HG03442 (cell line): ENCODE results near the gene CEP89.
"Not testable (repeated sequence)": the region's sequence is repeated elsewhere in the genome, so short reads cannot be mapped to it uniquely, and the experiment has no call there.

Source experiments
- ATAC-seq: cut with Tn5 transposase; IDR thresholded peaks from one replicate; pipeline ENCODE4 v1.9.1; 2021; ENCODE audit warnings: mild to moderate bottlenecking, moderate library complexity; ENCODE audit not compliant: unreplicated experiment

CEP89 gene

GRCh38 chr19:32896516-32897214, 75.1 kb downstream of the CEP89 start:
- no peak for ATAC-seq

DNA sequence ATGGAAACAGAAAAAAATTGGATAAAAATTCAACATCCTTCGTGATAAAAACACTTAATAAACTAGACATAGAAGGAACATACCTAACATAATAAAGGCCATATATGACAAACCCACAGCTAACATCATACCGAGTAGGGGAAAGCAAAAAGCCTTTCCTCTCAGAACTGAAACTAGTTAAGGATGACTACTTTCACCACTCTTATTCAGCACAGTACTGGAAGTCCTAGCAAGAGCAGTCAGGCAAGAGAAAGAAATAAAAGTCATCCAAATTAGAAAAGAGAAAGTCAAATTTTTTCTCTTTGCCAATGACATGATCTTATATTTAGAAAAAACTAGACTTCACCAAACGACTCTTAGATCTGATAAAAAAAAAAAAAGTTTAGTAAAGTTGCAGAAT, 76.4 kb downstream of the CEP89 start:
- ATAC-seq = peak; percentile 87

DNA sequence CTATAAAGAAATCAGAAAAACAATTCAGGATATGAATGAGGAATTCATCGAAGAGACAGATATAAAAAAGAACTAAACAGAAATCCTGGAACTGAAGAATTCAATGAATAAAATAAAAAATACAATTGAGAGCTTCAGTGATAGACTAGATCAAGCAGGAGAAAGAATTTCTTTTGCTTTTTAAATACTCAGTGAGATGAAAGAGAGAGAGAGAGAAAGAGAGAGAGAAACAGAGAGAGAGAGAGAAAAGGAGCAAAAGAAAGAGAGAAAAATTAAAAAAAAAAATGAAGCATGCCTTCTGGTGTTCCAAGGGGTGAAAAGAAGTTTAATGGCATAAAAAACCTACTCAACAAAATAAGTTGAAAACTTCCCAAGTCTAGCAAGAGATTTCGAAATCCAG, 80.1 kb downstream of the CEP89 start:
- no peak for ATAC-seq

DNA sequence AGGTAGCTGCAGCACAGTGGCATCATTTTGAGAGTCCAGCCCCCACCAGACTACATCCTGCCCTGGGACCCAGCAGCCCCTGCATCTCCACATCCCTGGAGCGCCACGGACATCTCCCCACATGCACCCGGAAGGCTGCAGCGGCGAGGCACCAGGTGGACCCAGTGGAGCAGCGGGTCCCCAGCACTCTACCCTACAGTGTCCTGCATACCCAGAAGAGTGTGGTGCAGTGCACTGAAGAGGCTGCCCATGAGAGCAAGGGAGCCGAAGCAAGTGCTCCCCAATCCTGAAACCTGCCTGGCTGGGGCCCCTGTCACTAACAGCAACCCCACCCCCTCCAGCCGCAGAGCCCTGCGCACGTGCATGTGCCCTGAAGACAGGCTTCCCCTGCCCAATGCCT, 80.9 kb downstream of the CEP89 start:
- no peak for ATAC-seq

DNA sequence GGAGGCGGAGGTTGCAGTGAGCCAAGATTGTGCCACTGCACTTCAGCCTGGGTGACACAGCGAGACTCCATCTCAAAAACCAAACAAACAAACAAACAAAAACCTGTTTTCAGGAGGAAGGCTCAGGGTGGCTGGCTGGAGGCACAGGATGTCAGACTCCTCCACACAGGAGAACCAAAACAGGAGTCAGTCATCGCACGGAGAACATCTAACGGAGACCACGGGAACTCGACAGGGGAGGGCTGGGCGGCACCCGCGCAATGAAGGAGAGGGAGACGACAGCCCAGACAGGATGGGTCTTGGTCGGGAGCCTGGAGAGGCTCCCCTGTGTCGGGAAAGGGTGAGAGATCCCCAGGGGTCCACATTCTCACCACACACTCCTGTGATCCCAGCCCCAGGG, 81.4 kb downstream of the CEP89 start:
- ATAC-seq = no peak

- no peak for ATAC-seq
Observed at GRCh38 chr19:32889137-32889934, 82.4 kb downstream of the CEP89 start.

DNA sequence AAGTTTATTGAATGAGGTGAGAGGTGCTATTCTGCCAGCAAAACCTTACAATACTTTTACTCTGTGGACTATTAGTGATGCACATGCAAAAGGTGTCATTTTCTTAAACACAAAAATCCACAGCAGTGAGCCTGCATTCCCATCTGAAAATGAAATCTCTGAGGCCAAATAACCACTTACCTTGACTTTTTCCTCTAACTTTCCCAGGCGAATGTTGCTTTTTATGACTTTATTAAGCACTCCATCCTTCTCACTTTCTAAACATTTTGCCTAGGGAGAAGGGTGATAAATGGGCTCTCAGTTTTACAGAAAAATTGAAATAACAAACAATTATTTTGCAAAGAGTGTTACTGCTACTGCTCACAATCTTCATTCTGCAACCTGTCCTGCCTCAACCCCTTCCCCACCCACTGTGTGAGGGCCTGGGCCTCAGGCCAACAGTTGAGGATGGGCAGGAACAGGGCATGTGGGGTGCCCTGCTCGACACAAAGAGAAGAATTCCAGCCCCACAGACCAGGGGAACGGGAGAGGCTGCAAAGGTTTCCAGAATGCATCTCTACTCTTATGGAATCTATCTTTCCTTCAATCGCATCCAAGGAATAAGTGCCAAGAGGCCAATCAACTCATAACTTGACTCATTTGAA, 84.1 kb downstream of the CEP89 start:
- no peak for ATAC-seq

GRCh38 chr19:32886241-32886640, 85.5 kb downstream of the CEP89 start:
- ATAC-seq = no peak

DNA sequence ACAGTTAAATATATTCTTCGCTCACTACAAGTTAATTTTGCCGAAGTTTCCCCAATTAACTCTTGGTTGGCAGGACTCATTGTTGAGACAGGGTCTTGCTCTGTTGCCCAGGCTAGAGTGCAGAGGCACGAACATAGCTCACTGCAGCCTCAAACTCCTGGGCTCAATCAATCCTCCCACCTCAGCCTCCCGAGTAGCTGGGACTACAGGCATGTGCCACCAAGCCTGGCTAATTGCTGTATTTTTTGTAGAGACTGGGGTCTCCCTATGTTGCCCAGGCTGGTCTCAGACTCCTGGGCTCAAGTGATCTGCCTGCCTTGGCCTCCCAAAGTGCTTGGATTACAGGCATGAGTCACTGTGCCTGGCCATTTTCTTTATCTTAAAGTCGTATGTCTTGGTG, 86.5 kb downstream of the CEP89 start:
- ATAC-seq = not testable (repeated sequence)

DNA sequence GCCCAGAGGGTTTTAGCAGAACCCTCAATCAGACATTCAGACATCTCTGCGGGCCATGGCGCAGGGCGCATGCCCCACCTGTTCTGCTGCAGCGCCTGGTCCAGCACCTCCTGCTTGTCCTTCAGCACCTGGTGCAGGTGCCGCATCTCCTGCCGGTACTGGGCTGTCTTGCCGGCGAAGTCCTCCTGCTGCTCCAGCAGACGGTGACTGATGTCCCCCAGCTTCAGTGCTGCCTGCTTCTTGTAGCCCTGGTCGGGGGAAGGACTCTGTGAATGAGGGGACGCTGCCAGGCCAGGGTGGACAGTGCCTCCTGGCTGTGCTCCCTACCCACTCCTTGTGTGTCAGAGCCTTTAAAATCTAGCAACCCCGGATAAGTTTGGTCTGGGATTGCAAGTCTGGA, 90.0 kb downstream of the CEP89 start:
- no peak for ATAC-seq

GRCh38 chr19:32880622-32881021, 91.1 kb downstream of the CEP89 start:
- ATAC-seq = no peak

GRCh38 chr19:32879741-32880140, 92.0 kb downstream of the CEP89 start:
- no peak for ATAC-seq

DNA sequence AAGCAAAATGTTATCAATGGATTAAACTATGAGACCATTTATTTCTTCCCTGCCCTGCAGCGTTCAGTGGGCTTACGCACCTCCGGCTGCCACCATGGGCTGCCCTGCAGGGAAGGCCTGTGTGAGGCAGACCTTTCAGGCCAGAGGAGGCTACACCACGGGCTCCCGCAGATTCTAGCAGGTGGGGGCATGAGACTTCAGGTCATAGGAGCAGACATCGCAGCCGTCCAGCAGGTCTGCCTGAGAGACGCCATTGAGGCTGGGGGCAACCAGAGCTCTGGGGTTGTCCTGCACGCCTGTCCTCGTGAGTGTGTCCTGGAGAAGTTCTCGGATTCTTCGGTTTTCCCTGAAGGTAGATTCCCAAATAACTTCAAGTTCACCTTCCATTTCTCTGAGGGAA, 92.8 kb downstream of the CEP89 start:
- ATAC-seq = no peak

DNA sequence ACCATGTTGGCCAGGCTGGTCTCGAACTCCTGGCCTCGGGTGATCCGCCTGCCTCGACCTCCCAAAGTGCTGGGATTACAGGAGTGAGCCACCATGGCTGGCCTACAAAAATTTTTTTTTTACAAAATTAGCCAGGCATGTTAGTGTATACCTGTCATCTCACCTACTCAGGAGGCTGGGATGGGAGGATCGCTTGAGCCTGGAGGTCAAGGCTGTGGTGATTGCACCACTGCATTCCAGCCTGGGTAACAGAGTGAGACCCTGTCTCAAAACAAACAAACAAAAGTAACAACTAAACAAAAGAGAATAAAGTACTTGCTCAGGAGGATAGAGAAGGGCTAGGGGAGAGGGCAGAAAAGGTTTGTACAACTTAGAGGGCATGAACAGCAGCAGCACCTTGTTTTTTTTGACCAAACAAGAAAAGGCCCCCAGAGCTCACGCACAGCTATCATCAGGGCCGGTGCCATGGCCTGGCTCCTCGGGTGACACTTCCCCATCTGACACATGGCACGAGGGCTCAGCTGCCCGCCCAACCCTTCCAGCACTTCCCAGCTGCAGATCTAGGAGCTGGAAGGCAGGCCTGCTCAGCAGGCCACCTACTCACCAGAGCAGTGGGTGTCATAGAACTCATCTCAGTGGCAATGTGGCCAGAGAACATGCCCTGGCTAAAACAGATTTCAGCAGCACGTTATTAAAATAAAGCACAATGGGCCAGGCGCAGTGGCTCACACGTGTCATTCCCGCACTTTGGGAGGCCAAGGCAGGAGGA, 93.6 kb downstream of the CEP89 start:
- ATAC-seq = no peak

DNA sequence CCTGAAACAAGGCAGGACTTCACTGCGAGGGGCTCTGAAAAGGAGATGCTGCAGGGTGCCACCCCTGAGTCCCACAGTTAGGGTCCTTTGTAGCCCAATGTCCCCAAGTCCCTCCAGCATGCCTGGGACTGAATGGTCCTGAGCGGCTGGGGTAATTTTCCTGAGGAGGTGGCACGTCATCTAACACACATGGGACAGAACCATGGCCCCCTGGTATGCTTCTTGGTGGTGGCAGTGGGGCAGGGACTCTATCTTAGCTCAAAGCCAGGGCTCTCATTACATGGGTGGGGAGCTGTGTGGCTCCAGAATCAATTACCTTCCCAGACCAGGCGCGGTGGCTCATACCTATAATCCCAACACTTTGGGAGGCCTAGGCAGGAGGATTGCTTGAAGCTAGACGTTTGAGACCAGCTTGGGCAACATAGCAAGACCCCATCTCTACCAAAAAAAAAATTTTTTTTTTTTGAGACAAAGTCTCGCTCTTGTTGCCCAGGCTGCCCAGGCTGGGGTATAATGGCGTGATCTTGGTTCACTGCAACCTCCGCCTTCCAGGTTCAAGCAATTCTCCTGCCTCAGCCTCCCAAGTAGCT, 94.3 kb downstream of the CEP89 start:
- ATAC-seq = no peak

DNA sequence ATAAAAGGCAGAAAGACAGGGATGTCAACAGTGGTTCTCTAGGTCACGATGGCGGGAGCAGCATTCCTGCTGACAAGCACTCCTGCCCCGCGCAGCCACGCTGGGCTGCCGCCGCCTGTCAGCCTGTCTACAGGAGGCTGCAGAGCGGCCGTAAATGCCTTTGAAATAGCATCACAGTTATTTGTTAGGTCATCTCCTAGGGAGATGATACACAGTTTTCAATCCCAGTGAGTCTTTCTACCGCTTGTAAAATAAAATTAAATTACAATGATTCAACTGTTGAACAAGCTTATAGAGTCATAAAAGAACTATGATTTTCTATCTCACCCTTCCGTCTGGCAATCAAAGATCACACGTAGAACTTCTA, 94.9 kb downstream of the CEP89 start:
- ATAC-seq = no peak

- no peak for ATAC-seq
Observed at GRCh38 chr19:32876236-32876918, 95.4 kb downstream of the CEP89 start.

DNA sequence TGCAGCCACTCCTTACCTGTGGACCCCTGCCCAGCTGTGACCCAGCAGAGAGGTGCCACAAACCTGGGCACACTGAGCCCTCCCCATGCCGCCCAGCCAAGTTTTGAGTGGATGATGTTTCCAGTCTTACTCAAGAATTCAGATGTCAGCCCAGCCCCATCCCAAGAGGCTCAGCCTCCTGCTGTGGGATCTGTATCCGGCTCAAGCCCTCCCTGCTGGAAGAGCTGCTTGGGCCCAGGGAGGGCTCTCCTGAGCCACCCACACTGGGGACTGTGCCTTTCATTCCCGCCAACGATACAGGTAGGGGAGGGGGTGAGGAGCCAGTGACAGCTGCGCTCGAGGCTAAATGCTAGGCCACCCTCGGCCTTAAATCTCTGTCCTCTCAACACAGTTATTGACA, 96.3 kb downstream of the CEP89 start:
- ATAC-seq = no peak

DNA sequence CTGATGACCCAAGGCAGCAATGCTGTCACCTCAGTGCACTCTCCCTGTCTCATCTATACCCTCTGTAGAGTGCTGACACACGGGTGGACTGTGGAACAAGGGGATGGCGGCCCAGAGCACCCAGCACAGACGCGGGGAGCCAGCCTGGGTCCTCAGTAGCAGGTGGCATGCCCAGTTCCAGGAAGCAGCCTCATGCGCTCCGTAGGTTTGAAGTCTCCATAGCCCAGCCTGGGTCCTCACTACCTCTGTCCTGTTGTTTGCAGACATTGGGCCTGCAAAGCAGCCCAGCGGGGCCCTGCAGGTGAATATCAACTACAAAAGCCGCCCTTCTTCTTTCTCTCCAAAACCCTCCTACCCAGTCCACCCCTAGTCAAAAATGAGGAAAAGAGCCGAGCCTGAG, 97.2 kb downstream of the CEP89 start:
- no peak for ATAC-seq

- ATAC-seq = no peak
Observed at GRCh38 chr19:32873247-32873959, 98.4 kb downstream of the CEP89 start.
